ENCODE data around the gene SLC22A14. TPM values are rescaled to one million over a fixed set of nuclear protein-coding genes. Genes with fewer than 3 reads are reported as not detected.

SLC22A14 gene
- total and polyA plus RNA-seq, 9 of the 15 experiments (the other 6 are each of a cell fraction or from before 2014, with no cell fraction given) = 0.03 to 0.07 TPM; not detected in 7

DNA sequence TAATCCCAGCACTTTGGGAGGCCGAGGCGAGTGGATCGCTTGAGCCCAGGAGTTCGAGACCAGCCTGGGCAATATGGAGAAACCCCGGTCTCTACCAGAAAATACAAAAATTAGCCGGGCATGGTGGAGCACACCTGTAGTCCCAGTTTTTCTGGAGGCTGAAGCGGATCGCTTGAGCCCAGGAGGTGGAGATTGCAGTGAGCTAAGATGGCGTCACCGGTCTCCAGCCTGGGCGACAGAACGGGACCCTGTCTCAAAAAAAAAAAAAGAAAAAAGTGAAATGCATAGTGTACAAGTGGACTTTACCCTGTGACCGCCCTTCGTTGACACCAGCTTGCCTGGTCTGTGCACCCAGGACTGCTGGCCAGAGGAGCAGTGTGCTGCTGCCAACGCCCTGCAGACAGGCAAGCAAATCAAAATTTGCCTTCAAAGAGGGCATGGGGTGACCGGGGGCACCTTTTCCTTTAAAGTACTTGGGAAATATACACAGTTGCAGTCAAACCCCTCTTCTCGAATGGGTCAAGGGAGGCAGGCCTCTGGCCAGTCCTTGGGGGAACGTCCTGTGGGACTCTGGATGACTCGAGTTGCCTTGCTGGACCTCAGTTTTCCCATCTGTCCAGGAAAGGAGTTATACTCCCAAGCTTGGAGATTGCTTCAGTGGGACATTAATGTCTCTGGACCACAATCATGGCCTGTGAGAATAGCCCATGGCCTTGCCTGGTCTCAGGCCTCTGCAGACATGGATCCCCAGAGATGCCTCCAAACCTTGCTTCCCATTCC lies 65.5 kb downstream of the SLC22A14 start (continued):
- TF ChIP-seq, protein P1, sequence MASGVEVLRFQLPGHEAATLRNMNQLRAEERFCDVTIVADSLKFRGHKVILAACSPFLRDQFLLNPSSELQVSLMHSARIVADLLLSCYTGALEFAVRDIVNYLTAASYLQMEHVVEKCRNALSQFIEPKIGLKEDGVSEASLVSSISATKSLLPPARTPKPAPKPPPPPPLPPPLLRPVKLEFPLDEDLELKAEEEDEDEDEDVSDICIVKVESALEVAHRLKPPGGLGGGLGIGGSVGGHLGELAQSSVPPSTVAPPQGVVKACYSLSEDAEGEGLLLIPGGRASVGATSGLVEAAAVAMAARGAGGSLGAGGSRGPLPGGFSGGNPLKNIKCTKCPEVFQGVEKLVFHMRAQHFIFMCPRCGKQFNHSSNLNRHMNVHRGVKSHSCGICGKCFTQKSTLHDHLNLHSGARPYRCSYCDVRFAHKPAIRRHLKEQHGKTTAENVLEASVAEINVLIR (CRISPR knock-in tag; IDR thresholded peaks at IDR 0.05) = no peak
- TF ChIP-seq POLR2H (tag; IDR thresholded peaks at IDR 0.05; ENCODE audit: low read depth) (no peak), NR2C2 (CRISPR knock-in tag; IDR thresholded peaks at IDR 0.05) (no peak), NR2C2 (tag; IDR thresholded peaks at IDR 0.05) (peak; percentile 87), PHB2 (IDR thresholded peaks at IDR 0.05; ENCODE audit: low read depth) (no peak), IFI16 (CRISPR knock-in tag; IDR thresholded peaks at IDR 0.05) (no peak), KDM5B (IDR thresholded peaks at IDR 0.05; ENCODE audit: insufficient replicate concordance, low read depth, low read length) (no peak), TARDBP (IDR thresholded peaks at IDR 0.05) (no peak), TEAD4 (IDR thresholded peaks at IDR 0.05; ENCODE audit: low read length) (no peak), TEAD4 (CRISPR knock-in tag; IDR thresholded peaks at IDR 0.05; ENCODE audit: borderline replicate concordance) (no peak), POLR2AphosphoS5 (IDR thresholded peaks at IDR 0.05; ENCODE audit: control insufficient read depth, insufficient read depth, low read depth, low read length) (no peak)
- TF ChIP-seq, protein P2, sequence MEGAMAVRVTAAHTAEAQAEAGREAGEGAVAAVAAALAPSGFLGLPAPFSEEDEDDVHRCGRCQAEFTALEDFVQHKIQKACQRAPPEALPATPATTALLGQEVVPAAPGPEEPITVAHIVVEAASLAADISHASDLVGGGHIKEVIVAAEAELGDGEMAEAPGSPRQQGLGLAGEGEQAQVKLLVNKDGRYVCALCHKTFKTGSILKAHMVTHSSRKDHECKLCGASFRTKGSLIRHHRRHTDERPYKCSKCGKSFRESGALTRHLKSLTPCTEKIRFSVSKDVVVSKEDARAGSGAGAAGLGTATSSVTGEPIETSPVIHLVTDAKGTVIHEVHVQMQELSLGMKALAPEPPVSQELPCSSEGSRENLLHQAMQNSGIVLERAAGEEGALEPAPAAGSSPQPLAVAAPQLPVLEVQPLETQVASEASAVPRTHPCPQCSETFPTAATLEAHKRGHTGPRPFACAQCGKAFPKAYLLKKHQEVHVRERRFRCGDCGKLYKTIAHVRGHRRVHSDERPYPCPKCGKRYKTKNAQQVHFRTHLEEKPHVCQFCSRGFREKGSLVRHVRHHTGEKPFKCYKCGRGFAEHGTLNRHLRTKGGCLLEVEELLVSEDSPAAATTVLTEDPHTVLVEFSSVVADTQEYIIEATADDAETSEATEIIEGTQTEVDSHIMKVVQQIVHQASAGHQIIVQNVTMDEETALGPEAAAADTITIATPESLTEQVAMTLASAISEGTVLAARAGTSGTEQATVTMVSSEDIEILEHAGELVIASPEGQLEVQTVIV (CRISPR knock-in tag; IDR thresholded peaks at IDR 0.05; ENCODE audit: borderline replicate concordance) = no peak

Measured in K562 (cell line).